Measurements from ENCODE around the gene PRKN. TPM values are rescaled to one million over a fixed set of nuclear protein-coding genes. Genes with fewer than 3 reads are reported as not detected.

Gene PRKN
- polyA plus RNA-seq, 1 donor from 2014 or later, result 1.2 TPM

GRCh38 chr6:162147805-162148204 lies 579.8 kb downstream of the PRKN start:
- Histone ChIP-seq H3K4me3 (ENCODE audit: low read length) (no peak overlapping the region), H4K20me1 (ENCODE audit: insufficient read depth) (no peaks in the 10 kb centered on the region), H3K4me2 (ENCODE audit: low read length) (no peak overlapping the region), H3K9me2 (ENCODE audit: insufficient read depth, low read length) (no peaks in the 10 kb centered on the region), H3K79me2 (replicated peaks; ENCODE audit: insufficient read depth, low read length) (no peaks in the 10 kb centered on the region), H3K36me3 (ENCODE audit: insufficient read depth, low read length) (no peaks in the 10 kb centered on the region), H3K27me3 (ENCODE audit: insufficient read depth, low read depth, low read length) (no peaks in the 10 kb centered on the region), H2AFZ (ENCODE audit: low read depth, low read length) (no peak overlapping the region), H3K9ac (ENCODE audit: low read length) (no peak overlapping the region), H3K27ac (ENCODE audit: low read length) (no peak overlapping the region), H3K9me3 (ENCODE audit: low read length) (no peaks in the 10 kb centered on the region), H3F3A (ENCODE audit: insufficient read depth, low read length, poor library complexity, severe bottlenecking) (no peaks in the 10 kb centered on the region)
- TF ChIP-seq SMC3 (conservative IDR thresholded peaks at IDR 0.05; ENCODE audit: poor library complexity) (no peak), POLR2AphosphoS5 (IDR thresholded peaks at IDR 0.05) (no peak), EP300 (conservative IDR thresholded peaks at IDR 0.05; ENCODE audit: poor library complexity, severe bottlenecking) (no peak), MXI1 (conservative IDR thresholded peaks at IDR 0.05; ENCODE audit: poor library complexity, severe bottlenecking) (no peak), RAD21 (conservative IDR thresholded peaks at IDR 0.05) (no peak), TAF1 (IDR thresholded peaks at IDR 0.05; ENCODE audit: low read depth) (no peak), REST (IDR thresholded peaks at IDR 0.05; ENCODE audit: borderline replicate concordance) (no peak), EZH2 (IDR thresholded peaks at IDR 0.05; ENCODE audit: borderline replicate concordance, insufficient read depth, low read length, poor library complexity, severe bottlenecking) (no peak)
- TF ChIP-seq, protein P1, sequence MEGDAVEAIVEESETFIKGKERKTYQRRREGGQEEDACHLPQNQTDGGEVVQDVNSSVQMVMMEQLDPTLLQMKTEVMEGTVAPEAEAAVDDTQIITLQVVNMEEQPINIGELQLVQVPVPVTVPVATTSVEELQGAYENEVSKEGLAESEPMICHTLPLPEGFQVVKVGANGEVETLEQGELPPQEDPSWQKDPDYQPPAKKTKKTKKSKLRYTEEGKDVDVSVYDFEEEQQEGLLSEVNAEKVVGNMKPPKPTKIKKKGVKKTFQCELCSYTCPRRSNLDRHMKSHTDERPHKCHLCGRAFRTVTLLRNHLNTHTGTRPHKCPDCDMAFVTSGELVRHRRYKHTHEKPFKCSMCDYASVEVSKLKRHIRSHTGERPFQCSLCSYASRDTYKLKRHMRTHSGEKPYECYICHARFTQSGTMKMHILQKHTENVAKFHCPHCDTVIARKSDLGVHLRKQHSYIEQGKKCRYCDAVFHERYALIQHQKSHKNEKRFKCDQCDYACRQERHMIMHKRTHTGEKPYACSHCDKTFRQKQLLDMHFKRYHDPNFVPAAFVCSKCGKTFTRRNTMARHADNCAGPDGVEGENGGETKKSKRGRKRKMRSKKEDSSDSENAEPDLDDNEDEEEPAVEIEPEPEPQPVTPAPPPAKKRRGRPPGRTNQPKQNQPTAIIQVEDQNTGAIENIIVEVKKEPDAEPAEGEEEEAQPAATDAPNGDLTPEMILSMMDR (IDR thresholded peaks at IDR 0.05; ENCODE audit: poor library complexity, severe bottlenecking), result no peak

GRCh38 chr6:162147281-162147680 lies 580.3 kb downstream of the PRKN start:
- no peak overlapping the region for H3K27ac ChIP-seq (ENCODE audit: low read length)
- H2AFZ ChIP-seq (ENCODE audit: low read depth, low read length), result no peak overlapping the region
- H3F3A ChIP-seq (ENCODE audit: insufficient read depth, low read length, poor library complexity, severe bottlenecking), result no peaks in the 10 kb centered on the region
- H3K27me3 ChIP-seq (ENCODE audit: insufficient read depth, low read depth, low read length), result no peaks in the 10 kb centered on the region
- H3K4me3 ChIP-seq (ENCODE audit: low read length), result no peak overlapping the region
- no peaks in the 10 kb centered on the region for H3K36me3 ChIP-seq (ENCODE audit: insufficient read depth, low read length)
- no peak overlapping the region for H3K4me2 ChIP-seq (ENCODE audit: low read length)
- no peaks in the 10 kb centered on the region for H3K9me2 ChIP-seq (ENCODE audit: insufficient read depth, low read length)
- H3K9ac ChIP-seq (ENCODE audit: low read length), result no peak overlapping the region
- H3K9me3 ChIP-seq (ENCODE audit: low read length), result no peaks in the 10 kb centered on the region
- H3K79me2 ChIP-seq (replicated peaks; ENCODE audit: insufficient read depth, low read length), result no peaks in the 10 kb centered on the region
- no peaks in the 10 kb centered on the region for H4K20me1 ChIP-seq (ENCODE audit: insufficient read depth)
- TF ChIP-seq EP300 (conservative IDR thresholded peaks at IDR 0.05; ENCODE audit: poor library complexity, severe bottlenecking) (no peak), TAF1 (IDR thresholded peaks at IDR 0.05; ENCODE audit: low read depth) (no peak), RAD21 (conservative IDR thresholded peaks at IDR 0.05) (no peak), EZH2 (IDR thresholded peaks at IDR 0.05; ENCODE audit: borderline replicate concordance, insufficient read depth, low read length, poor library complexity, severe bottlenecking) (no peak), SMC3 (conservative IDR thresholded peaks at IDR 0.05; ENCODE audit: poor library complexity) (no peak), POLR2AphosphoS5 (IDR thresholded peaks at IDR 0.05) (no peak), MXI1 (conservative IDR thresholded peaks at IDR 0.05; ENCODE audit: poor library complexity, severe bottlenecking) (no peak)
- TF ChIP-seq, protein P1 (IDR thresholded peaks at IDR 0.05; ENCODE audit: poor library complexity, severe bottlenecking), result no peak

Data from neural cell (in vitro differentiated cells).